Panc1 (cell line): ENCODE measurements around the gene SMCHD1.

Experiments used
- TCF7L2 ChIP-seq: IDR thresholded peaks from 2 replicates; pipeline ENCODE4 v1.6.1; 2011; ENCODE audit warnings: mild to moderate bottlenecking, low read depth, low read length, inconsistent platforms
- TF ChIP-seq, protein P1 (sequence below): fragments of 450-650 bp; IDR thresholded peaks from 2 replicates; pipeline ENCODE4 v1.5.1; 2017; ENCODE audit warnings: mild to moderate bottlenecking
- TF ChIP-seq, protein P2 (sequence below), 2 experiments: IDR thresholded peaks; 2 replicates each; pipeline ENCODE4 v1.6.1; 2011 to 2012; ENCODE audit warnings: low read depth in 2 of 2, control low read depth in 1 of 2, low read length in 1 of 2, mild to moderate bottlenecking in 1 of 2, moderate library complexity in 1 of 2; ENCODE audit not compliant: insufficient read depth in 1 of 2

DNA sequence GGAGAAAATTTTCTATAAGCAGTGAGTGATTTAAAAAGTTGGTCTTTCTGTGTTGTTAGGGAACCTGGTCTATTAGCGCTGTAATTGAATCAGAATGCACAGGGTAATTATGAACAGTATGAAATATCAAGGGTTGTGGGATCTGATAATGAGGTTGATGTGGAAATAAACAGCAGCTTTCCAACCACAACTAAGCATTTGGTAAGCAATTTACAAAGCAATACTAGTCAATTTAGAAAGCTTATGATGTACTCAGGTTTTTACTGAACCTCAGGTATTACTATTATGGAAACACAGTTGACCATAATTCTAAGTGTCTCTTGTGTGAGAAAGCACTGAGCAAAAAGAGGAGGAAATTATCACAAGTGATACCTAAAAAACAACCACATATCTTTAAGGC, 11.0 kb upstream of the SMCHD1 start:
- TF ChIP-seq, protein P1, sequence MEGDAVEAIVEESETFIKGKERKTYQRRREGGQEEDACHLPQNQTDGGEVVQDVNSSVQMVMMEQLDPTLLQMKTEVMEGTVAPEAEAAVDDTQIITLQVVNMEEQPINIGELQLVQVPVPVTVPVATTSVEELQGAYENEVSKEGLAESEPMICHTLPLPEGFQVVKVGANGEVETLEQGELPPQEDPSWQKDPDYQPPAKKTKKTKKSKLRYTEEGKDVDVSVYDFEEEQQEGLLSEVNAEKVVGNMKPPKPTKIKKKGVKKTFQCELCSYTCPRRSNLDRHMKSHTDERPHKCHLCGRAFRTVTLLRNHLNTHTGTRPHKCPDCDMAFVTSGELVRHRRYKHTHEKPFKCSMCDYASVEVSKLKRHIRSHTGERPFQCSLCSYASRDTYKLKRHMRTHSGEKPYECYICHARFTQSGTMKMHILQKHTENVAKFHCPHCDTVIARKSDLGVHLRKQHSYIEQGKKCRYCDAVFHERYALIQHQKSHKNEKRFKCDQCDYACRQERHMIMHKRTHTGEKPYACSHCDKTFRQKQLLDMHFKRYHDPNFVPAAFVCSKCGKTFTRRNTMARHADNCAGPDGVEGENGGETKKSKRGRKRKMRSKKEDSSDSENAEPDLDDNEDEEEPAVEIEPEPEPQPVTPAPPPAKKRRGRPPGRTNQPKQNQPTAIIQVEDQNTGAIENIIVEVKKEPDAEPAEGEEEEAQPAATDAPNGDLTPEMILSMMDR: no peak
- TF ChIP-seq, protein P2, sequence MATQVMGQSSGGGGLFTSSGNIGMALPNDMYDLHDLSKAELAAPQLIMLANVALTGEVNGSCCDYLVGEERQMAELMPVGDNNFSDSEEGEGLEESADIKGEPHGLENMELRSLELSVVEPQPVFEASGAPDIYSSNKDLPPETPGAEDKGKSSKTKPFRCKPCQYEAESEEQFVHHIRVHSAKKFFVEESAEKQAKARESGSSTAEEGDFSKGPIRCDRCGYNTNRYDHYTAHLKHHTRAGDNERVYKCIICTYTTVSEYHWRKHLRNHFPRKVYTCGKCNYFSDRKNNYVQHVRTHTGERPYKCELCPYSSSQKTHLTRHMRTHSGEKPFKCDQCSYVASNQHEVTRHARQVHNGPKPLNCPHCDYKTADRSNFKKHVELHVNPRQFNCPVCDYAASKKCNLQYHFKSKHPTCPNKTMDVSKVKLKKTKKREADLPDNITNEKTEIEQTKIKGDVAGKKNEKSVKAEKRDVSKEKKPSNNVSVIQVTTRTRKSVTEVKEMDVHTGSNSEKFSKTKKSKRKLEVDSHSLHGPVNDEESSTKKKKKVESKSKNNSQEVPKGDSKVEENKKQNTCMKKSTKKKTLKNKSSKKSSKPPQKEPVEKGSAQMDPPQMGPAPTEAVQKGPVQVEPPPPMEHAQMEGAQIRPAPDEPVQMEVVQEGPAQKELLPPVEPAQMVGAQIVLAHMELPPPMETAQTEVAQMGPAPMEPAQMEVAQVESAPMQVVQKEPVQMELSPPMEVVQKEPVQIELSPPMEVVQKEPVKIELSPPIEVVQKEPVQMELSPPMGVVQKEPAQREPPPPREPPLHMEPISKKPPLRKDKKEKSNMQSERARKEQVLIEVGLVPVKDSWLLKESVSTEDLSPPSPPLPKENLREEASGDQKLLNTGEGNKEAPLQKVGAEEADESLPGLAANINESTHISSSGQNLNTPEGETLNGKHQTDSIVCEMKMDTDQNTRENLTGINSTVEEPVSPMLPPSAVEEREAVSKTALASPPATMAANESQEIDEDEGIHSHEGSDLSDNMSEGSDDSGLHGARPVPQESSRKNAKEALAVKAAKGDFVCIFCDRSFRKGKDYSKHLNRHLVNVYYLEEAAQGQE (IDR thresholded peaks at IDR 0.05; ENCODE audit: insufficient read depth in 1 of 2, low read depth in 2 of 2, low read length in 1 of 2): no peak
- TF ChIP-seq TCF7L2: no peak
